Measurements from ENCODE around the gene TSN.
"Not testable (repeated sequence)": the region's sequence is repeated elsewhere in the genome, so short reads cannot be mapped to it uniquely, and the experiment has no call there.

The TSN gene

DNA sequence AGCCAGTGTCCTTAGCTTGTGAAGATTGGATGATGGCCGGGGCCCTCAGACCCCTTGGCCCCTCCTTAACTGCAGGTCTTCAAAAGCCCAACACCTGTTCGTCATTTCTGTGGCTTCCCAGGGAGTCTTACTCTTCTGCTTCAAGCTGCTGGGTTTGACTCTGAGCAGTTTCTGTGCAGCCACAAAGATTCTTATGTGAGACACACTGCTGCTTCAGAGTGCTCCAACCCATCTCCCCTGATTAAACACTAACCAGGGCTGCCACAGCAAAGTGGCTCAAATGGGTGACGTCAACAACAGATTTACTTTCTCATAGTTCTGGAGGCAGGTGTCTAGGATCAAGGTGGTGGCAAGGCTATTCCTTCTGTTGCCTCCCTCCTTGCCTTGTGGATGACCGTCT is 40.8 kb downstream of the TSN start:
- no peaks in the 10 kb centered on the region for H3K36me3 Mint-ChIP-seq
- H3K27me3 Mint-ChIP-seq = peaks cover 9% of the 10 kb centered on the region
- ATAC-seq (ENCODE audit: low read depth) (no peak), DNase-seq (ENCODE audit: low spot score in 2 of 2) (no peak)
- H3K4me3 Mint-ChIP-seq = no peak overlapping the region
- no peaks in the 10 kb centered on the region for H3K4me1 Mint-ChIP-seq
- peaks cover 3% of the 10 kb centered on the region for H3K9me3 Mint-ChIP-seq
- H3K27ac Mint-ChIP-seq = no peak overlapping the region

GRCh38 chr2:121798617-121799016 is 43.2 kb downstream of the TSN start:
- Mint-ChIP-seq H3K27ac (no peak overlapping the region), H3K4me3 (no peak overlapping the region), H3K36me3 (peaks cover 7% of the 10 kb centered on the region), H3K27me3 (peaks cover 11% of the 10 kb centered on the region), H3K9me3 (peaks cover 10% of the 10 kb centered on the region), H3K4me1 (peaks cover 2% of the 10 kb centered on the region)
- ATAC-seq (ENCODE audit: low read depth) (no peak), DNase-seq (ENCODE audit: low spot score in 2 of 2) (no peak)

GRCh38 chr2:121801916-121802315 is 46.5 kb downstream of the TSN start:
- Mint-ChIP-seq H3K36me3 (peaks cover 7% of the 10 kb centered on the region), H3K27ac (no peak overlapping the region), H3K4me1 (peaks cover 4% of the 10 kb centered on the region), H3K4me3 (no peak overlapping the region), H3K9me3 (peaks cover 10% of the 10 kb centered on the region), H3K27me3 (peaks cover 11% of the 10 kb centered on the region)
- no peak for DNase-seq (ENCODE audit: low spot score in 2 of 2)
- ATAC-seq (ENCODE audit: low read depth) = no peak

DNA sequence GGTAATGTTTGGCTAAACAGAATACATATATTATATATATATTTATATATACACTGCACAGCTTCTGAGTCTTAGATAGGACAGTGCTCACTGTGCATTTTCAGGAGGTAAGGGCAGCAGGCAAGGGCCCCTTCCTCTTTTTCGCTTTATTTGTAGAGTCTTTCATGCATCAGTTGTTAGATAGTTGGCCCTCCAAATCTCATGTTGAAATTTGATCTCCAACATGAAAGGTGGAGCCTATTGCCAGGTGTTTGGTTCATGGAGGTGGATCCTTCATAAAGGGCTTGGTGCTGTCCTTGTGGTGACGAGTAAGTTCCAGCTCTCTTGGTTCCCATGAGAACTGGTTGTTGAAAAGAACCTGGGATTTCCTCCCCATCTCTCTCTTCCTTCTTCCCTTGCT is 48.1 kb downstream of the TSN start:
- H3K36me3 Mint-ChIP-seq = peaks cover 7% of the 10 kb centered on the region
- DNase-seq (ENCODE audit: low spot score in 2 of 2) = no peak
- peaks cover 10% of the 10 kb centered on the region for H3K9me3 Mint-ChIP-seq
- H3K4me1 Mint-ChIP-seq = peaks cover 4% of the 10 kb centered on the region
- H3K4me3 Mint-ChIP-seq = no peak overlapping the region
- no peak overlapping the region for H3K27ac Mint-ChIP-seq
- H3K27me3 Mint-ChIP-seq = peaks cover 11% of the 10 kb centered on the region
- no peak for ATAC-seq (ENCODE audit: low read depth)

- peaks cover 7% of the 10 kb centered on the region for H3K36me3 Mint-ChIP-seq
- H3K27ac Mint-ChIP-seq = no peak overlapping the region
- peaks cover 10% of the 10 kb centered on the region for H3K9me3 Mint-ChIP-seq
- peaks cover 11% of the 10 kb centered on the region for H3K27me3 Mint-ChIP-seq
- DNase-seq (ENCODE audit: low spot score in 2 of 2) (no peak), ATAC-seq (ENCODE audit: low read depth) (peak; percentile 41)
- peaks cover 4% of the 10 kb centered on the region for H3K4me1 Mint-ChIP-seq
- H3K4me3 Mint-ChIP-seq = no peak overlapping the region
Measured at GRCh38 chr2:121804340-121804739, 48.9 kb downstream of the TSN start.

DNA sequence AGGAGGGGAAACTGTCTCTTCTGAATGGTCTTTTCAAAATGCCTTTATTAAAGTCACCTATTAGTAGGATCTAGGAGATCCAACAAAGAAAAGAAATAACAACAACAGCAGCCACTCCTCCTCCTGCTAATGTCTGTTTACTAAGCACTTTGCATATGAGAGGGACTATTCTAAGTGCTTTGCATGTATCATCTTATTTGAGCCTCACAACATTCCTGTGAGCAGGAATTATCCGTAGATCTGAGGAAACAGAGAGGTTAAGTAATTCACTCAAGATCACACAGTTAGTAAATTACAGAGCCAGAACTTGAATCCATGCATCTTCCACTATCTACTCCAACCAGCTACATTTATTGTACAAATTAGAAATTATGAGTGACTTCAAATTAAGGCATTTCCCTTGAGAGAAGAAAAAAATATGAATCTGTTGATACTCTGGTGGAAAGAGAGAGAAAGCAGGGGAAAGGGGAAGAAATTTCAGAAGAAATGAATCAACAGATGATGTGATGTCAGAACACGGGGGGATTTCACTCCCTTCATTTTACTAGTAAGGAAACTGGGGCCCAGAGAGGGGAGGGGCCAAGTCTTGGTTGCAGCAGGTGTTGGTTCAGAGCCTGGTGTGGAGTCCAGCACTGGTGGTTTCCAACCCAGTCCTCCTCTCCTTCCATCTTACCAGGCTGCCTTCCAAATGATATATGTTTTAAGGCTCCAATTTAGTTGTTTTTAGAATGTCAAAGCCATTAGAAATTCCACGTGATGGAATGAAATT is 49.7 kb downstream of the TSN start:
- H3K27ac Mint-ChIP-seq = no peak overlapping the region

GRCh38 chr2:121805766-121806143 is 50.3 kb downstream of the TSN start:
- Mint-ChIP-seq H3K36me3 (peaks cover 7% of the 10 kb centered on the region), H3K27ac (no peak overlapping the region), H3K9me3 (peaks cover 8% of the 10 kb centered on the region), H3K4me3 (no peak overlapping the region), H3K4me1 (peaks cover 4% of the 10 kb centered on the region), H3K27me3 (peaks cover 11% of the 10 kb centered on the region)
- ATAC-seq (ENCODE audit: low read depth) (no peak), DNase-seq (ENCODE audit: low spot score in 2 of 2) (no peak)

More for the DNA sequence above, 49.7 kb downstream of the TSN start:
- Mint-ChIP-seq H3K4me3 (no peak overlapping the region), H3K4me1 (peaks cover 4% of the 10 kb centered on the region), H3K9me3 (peaks cover 10% of the 10 kb centered on the region), H3K36me3 (peaks cover 7% of the 10 kb centered on the region), H3K27me3 (peaks cover 11% of the 10 kb centered on the region)
- no peak for ATAC-seq (ENCODE audit: low read depth)
- no peak for DNase-seq (ENCODE audit: low spot score in 2 of 2)

DNA sequence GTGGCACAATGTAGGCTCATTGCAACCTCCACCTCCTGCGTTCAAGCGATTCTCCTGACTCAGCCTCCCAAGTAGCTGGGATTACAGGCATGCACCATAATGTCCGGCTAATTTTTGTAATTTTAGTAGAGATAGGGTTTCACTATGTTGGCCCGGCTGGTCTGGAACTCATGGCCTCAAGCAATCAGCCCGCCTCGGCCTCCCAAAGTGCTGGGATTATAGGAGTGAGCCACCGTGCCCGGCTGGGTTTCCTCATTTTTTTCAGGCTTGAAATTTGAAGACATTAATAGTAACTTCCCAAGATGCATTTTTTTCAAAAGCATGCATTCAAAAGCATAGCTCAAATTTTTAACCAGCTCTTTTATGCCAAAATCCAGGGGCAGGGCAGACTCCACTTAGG is 52.3 kb downstream of the TSN start:
- H3K9me3 Mint-ChIP-seq; H3K36me3 Mint-ChIP-seq; ATAC-seq (ENCODE audit: low read depth); H3K27ac Mint-ChIP-seq; H3K4me1 Mint-ChIP-seq; H3K27me3 Mint-ChIP-seq; DNase-seq (ENCODE audit: low spot score in 2 of 2); H3K4me3 Mint-ChIP-seq: not testable (repeated sequence)

GRCh38 chr2:121809607-121810006 is 54.2 kb downstream of the TSN start:
- H3K4me1 Mint-ChIP-seq = peaks cover 2% of the 10 kb centered on the region
- H3K4me3 Mint-ChIP-seq = no peak overlapping the region
- no peak overlapping the region for H3K27ac Mint-ChIP-seq
- no peaks in the 10 kb centered on the region for H3K36me3 Mint-ChIP-seq
- ATAC-seq (ENCODE audit: low read depth) = no peak
- H3K27me3 Mint-ChIP-seq = peaks cover 7% of the 10 kb centered on the region
- H3K9me3 Mint-ChIP-seq = no peaks in the 10 kb centered on the region
- DNase-seq (ENCODE audit: low spot score in 2 of 2) = no peak

- no peak for DNase-seq (ENCODE audit: low spot score in 2 of 2)
- ATAC-seq (ENCODE audit: low read depth) = no peak
- Mint-ChIP-seq H3K4me1 (peaks cover 2% of the 10 kb centered on the region), H3K4me3 (no peak overlapping the region), H3K36me3 (no peaks in the 10 kb centered on the region), H3K27ac (no peak overlapping the region), H3K27me3 (peaks cover 5% of the 10 kb centered on the region), H3K9me3 (no peaks in the 10 kb centered on the region)
Measured at GRCh38 chr2:121810959-121811853, 55.8 kb downstream of the TSN start.

- not testable (repeated sequence) for H3K36me3 Mint-ChIP-seq; H3K27ac Mint-ChIP-seq; H3K4me3 Mint-ChIP-seq; DNase-seq (ENCODE audit: low spot score in 2 of 2); H3K27me3 Mint-ChIP-seq; H3K4me1 Mint-ChIP-seq; H3K9me3 Mint-ChIP-seq; ATAC-seq (ENCODE audit: low read depth)
Measured at GRCh38 chr2:121813083-121813482, 57.6 kb downstream of the TSN start.

GRCh38 chr2:121815216-121815615 is 59.8 kb downstream of the TSN start:
- H3K27me3 Mint-ChIP-seq = peaks cover 9% of the 10 kb centered on the region
- no peak for DNase-seq (ENCODE audit: low spot score in 2 of 2)
- H3K4me1 Mint-ChIP-seq = peaks cover 11% of the 10 kb centered on the region
- no peaks in the 10 kb centered on the region for H3K36me3 Mint-ChIP-seq
- no peak for ATAC-seq (ENCODE audit: low read depth)
- no peak overlapping the region for H3K27ac Mint-ChIP-seq
- H3K4me3 Mint-ChIP-seq = no peak overlapping the region
- H3K9me3 Mint-ChIP-seq = peaks cover 4% of the 10 kb centered on the region

GRCh38 chr2:121816797-121817196 is 61.3 kb downstream of the TSN start:
- DNase-seq (ENCODE audit: low spot score in 2 of 2) = no peak
- Mint-ChIP-seq H3K27ac (no peak overlapping the region), H3K9me3 (peaks cover 4% of the 10 kb centered on the region), H3K4me1 (peaks cover 10% of the 10 kb centered on the region), H3K27me3 (peaks cover 9% of the 10 kb centered on the region), H3K4me3 (no peak overlapping the region), H3K36me3 (no peaks in the 10 kb centered on the region)
- ATAC-seq (ENCODE audit: low read depth) = no peak

DNA sequence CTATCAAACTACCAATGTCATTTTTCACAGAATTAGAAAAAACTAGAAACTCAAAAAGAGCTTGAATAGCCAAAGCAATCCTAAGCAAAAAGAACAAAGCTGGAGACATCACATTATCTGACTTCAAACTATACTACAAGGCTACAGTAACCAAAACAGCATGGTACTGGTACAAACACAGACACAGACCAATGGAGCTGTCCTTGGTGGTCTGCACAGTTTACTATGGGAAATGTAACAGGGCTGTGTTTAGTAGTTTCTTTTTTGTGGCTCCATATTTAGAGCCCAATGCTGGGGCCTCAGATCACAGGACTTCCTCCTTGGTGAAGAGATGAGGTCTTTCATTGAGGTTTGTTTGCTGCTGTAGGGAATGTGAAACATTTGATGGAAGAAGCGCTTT is 61.9 kb downstream of the TSN start:
- H3K4me1 Mint-ChIP-seq; H3K27ac Mint-ChIP-seq; H3K4me3 Mint-ChIP-seq; H3K9me3 Mint-ChIP-seq; ATAC-seq (ENCODE audit: low read depth); DNase-seq (ENCODE audit: low spot score in 2 of 2); H3K27me3 Mint-ChIP-seq; H3K36me3 Mint-ChIP-seq: not testable (repeated sequence)
